ENCODE measurements around the gene MYMK.

GRCh38 chr9:133468777-133469421 lies 55.9 kb downstream of the MYMK start:
- TF ChIP-seq CTCF (IDR thresholded peaks at IDR 0.05; ENCODE audit: poor library complexity) (no peak), EZH2 (IDR thresholded peaks at IDR 0.05; ENCODE audit: borderline replicate concordance) (no peak), EZH2phosphoT487 (IDR thresholded peaks at IDR 0.05; ENCODE audit: low read depth, severe bottlenecking, unreplicated experiment) (no peak)

Measured in hepatocyte (in vitro differentiated cells).